OCI-LY7 (cell line): ENCODE measurements around the gene HYOU1.

ENCODE experiments used
- EZH2phosphoT487 ChIP-seq: fragments of 200-600 bp; sonication (generic); IDR thresholded peaks from 2 replicates; pipeline ENCODE4 v1.6.1; 2018; ENCODE audit warnings: low read depth, borderline replicate concordance, mild to moderate bottlenecking, mixed run types, antibody characterized with exemption, low read length, moderate library complexity, mixed read lengths
- TF ChIP-seq, protein P1 (sequence below): fragments of 200-600 bp; sonication (generic); conservative IDR thresholded peaks from 2 replicates; pipeline ENCODE4 v1.5.1; 2014; ENCODE audit warnings: mild to moderate bottlenecking, antibody characterized with exemption, low read length, moderate library complexity, mixed read lengths

DNA sequence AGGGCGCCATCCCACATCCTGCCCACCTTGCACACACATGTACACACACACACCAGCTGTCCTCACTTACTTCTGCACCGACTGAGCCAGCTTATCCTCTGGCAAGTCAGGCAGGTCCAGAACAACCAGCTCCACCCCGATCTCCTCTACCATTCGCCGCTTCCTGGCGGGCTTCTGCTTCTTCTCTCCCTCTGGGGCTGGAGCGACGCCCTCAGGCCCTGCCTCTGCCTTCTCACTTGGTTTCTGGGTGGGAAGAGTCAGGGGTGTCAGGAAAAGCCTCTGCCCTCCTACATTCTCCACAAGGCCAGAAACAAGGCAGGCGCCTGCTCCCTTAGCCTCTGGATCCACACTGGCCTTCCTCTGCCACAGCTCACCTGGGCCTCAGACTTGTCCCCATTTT is 8.4 kb downstream of the HYOU1 start:
- TF ChIP-seq, protein P1, sequence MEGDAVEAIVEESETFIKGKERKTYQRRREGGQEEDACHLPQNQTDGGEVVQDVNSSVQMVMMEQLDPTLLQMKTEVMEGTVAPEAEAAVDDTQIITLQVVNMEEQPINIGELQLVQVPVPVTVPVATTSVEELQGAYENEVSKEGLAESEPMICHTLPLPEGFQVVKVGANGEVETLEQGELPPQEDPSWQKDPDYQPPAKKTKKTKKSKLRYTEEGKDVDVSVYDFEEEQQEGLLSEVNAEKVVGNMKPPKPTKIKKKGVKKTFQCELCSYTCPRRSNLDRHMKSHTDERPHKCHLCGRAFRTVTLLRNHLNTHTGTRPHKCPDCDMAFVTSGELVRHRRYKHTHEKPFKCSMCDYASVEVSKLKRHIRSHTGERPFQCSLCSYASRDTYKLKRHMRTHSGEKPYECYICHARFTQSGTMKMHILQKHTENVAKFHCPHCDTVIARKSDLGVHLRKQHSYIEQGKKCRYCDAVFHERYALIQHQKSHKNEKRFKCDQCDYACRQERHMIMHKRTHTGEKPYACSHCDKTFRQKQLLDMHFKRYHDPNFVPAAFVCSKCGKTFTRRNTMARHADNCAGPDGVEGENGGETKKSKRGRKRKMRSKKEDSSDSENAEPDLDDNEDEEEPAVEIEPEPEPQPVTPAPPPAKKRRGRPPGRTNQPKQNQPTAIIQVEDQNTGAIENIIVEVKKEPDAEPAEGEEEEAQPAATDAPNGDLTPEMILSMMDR: no peak
- no peak for TF ChIP-seq EZH2phosphoT487
